GM10248 (cell line): ENCODE measurements around the gene CYTH1.

ENCODE experiments used
- CTCF ChIA-PET: fragments of 300-600 bp; sonication (Branson Sonifier 250); formaldehyde crosslinking; extraction: SDS; loops from one replicate; lab custom pipeline; 2021; ENCODE audit warnings: antibody characterized with exemption; lab: Yijun Ruan, JAX
- POLR2A ChIA-PET: fragments of 350-650 bp; sonication (Branson Sonifier 250); formaldehyde crosslinking; extraction: SDS; loops from one replicate; lab custom pipeline; 2020; ENCODE audit warnings: antibody characterized with exemption; lab: Yijun Ruan, JAX
- DNase-seq: peaks from one replicate; pipeline ENCODE4 v3.0.0; 2012; ENCODE audit errors: extremely low spot score
- TF ChIP-seq, protein P1 (sequence below): IDR thresholded peaks from 2 replicates; pipeline ENCODE4 v1.5.1; 2012; ENCODE audit warnings: mild to moderate bottlenecking, low read depth; ENCODE audit errors: extremely low read depth, missing control alignments, control extremely low read depth

Gene CYTH1

DNA sequence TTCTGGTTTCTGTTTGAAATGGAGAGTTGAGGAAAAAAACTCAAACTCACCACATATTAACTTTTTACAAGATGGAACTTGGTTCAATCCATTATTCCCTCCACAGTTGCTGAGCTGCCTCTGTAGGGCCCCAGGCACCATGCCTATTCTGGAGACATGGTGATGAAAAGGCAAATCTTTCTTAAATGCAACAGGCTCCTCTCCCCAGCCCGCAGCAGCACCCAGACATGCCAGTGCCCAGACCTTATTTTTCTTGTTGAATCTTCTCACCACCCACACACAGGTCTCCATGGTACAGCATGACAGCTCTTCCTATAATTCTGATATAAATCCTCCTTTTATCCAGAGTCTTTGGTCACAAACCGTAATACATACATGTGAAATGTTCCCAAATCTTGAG is 7.6 kb downstream of the CYTH1 start:
- TF ChIP-seq, protein P1, sequence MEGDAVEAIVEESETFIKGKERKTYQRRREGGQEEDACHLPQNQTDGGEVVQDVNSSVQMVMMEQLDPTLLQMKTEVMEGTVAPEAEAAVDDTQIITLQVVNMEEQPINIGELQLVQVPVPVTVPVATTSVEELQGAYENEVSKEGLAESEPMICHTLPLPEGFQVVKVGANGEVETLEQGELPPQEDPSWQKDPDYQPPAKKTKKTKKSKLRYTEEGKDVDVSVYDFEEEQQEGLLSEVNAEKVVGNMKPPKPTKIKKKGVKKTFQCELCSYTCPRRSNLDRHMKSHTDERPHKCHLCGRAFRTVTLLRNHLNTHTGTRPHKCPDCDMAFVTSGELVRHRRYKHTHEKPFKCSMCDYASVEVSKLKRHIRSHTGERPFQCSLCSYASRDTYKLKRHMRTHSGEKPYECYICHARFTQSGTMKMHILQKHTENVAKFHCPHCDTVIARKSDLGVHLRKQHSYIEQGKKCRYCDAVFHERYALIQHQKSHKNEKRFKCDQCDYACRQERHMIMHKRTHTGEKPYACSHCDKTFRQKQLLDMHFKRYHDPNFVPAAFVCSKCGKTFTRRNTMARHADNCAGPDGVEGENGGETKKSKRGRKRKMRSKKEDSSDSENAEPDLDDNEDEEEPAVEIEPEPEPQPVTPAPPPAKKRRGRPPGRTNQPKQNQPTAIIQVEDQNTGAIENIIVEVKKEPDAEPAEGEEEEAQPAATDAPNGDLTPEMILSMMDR: no peak
- POLR2A ChIA-PET: interaction anchor here (1.7 kb wide), 1 partner anchor 65 kb away, joined by 5 read pairs; no protein-coding TSS in a partner anchor

DNA sequence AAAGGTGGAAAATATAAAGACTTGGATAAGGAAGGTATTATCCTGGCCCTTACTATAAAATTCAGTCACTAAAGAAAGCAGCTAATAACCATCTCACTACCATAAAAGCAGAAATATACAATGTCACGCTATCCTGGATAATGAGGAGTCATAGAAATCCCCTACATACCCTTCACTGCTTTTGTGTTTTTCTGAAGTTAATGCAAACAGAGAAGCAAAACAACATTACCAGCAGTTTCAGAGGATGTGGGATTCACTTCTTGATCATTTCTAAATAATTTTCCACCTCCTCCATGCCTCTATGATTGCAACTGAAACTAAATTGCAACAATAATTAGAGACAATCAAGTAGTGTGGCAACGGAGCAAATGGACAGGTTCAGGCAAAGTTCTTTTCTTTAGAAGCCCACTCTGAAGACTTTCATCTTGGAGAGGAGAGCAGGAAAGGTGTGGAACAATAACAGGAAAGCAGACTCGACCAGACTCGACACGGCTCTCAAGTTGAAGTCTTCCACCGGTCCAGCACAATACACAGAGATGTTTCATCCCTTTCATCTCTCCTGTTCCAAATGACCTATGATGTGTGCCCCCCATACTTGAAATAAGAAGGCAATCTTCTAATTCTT is 10.2 kb downstream of the CYTH1 start:
- CTCF ChIA-PET: interaction anchor here (1.0 to 4.8 kb wide), 8 partner anchors 8 to 63 kb away, joined by 3 to 32 read pairs (median 4); no protein-coding TSS in a partner anchor
- TF ChIP-seq, protein P1: no peak
- POLR2A ChIA-PET: interaction anchor here (0.6 to 1.2 kb wide), 3 partner anchors 8 to 74 kb away, joined by 3 to 7 read pairs (median 3); no protein-coding TSS in a partner anchor
- peak; percentile 47 for DNase-seq

More for the DNA sequence above, 7.6 kb downstream of the CYTH1 start:
- no peak for DNase-seq
- CTCF ChIA-PET: interaction anchor here (1.4 to 1.6 kb wide), 2 partner anchors 44 to 66 kb away, joined by 3 to 5 read pairs; no protein-coding TSS in a partner anchor

DNA sequence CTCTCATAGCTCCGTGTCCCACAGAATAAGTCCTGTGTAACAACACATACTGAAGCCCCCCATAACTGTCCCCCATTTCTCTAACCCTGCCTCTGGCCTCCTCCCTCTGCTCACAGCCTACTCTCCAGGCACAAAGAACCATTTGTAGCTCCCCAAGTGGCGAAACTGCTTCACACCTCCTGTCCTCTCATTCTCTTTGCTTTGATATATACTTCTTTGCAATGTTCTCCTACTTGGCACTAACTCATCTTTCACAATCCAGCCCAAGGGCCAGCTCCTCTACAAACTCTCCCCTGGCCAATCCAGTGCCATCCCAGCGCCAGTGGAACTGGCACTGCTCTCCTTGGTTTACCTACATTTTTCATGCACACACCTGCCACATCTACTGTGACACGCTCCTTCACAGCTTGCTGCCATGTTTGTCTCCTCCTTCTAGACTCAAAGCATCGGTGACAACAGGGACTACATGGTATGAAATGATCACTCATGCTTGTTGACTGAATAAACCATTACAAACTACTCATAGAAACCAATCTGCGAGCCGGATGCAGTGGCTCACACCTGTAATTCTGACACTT is 12.8 kb downstream of the CYTH1 start:
- DNase-seq: no peak
- ChIA-PET CTCF (interaction anchor here (0.9 to 4.8 kb wide), 7 partner anchors 10 to 34 kb away, joined by 3 to 32 read pairs (median 5); no protein-coding TSS in a partner anchor), POLR2A (interaction anchor here (0.9 kb wide), 1 partner anchor 10 kb away, joined by 4 read pairs; no protein-coding TSS in a partner anchor)
- TF ChIP-seq, protein P1: peak; percentile 43

DNA sequence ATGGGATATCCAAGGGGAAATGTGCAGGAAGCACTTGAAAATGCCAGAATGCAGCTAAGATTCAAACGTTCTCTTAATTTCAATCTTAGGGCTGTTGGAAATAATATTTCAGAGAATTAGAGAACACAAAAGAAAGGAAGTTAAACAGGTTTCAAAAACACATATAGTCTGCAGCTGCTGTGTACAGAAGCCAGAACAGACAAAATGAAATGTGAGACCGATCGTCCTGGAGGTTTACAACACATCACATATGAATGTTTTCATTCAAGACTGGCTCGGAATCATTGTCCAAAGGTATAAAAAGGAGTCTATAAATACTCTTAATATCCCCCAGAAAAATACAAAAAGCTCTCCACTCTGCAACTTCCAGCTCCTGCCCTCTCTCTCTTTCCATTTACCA is 14.3 kb downstream of the CYTH1 start:
- TF ChIP-seq, protein P1: no peak
- POLR2A ChIA-PET: interaction anchor here (0.7 kb wide), 1 partner anchor 10 kb away, joined by 4 read pairs; no protein-coding TSS in a partner anchor
- DNase-seq: no peak
- CTCF ChIA-PET: interaction anchor here (1.0 to 2.1 kb wide), 4 partner anchors 12 to 30 kb away, joined by 3 to 7 read pairs (median 4); no protein-coding TSS in a partner anchor

DNA sequence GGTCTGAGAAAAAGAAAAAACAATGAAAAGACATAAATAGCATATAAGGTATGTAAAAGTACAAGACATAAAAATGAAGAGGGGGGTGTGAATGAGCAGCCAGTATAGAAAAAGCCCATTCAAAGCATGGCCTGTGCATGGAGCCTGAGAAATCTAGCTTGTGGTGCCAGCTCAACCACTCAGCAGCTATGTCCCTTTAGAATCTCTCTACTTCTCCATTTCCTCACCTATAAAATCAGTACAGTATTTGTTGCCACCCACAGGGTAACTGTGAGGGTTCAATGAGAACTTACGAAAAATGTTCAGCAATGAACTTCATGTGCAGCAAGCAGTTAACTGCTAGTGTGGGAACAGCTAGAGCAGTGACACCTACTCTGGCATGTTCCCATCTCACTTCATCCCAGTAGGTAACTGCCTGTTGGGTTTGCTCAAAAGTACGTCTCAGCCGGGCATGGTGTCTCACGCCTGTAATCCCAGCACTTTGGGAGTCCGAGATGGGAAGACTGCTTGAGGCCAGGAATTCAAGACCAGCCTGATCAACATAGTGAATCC is 15.3 kb downstream of the CYTH1 start:
- TF ChIP-seq, protein P1: no peak
- CTCF ChIA-PET: interaction anchor here (1.8 kb wide), 1 partner anchor 21 kb away, joined by 4 read pairs; no protein-coding TSS in a partner anchor
- DNase-seq: no peak
- POLR2A ChIA-PET: no interaction called here

DNA sequence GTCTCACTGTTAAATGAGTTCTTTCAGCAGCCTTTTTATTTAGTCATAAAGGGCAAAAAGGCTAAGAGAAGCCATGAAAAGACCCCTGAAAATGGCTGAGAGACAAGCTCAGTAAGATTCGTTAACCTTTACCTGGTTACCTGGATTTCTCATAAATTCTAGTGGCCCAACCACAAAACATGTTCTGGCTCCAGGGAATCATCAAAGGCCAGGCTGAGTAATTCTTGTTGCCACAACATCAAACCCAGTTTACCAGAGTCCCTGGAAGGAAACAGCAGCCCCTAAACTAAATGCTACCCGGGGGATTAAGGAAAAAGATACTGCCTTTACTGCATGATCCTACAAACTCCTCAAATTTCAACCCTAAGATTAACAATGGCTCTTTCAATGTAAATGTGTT is 15.8 kb downstream of the CYTH1 start:
- CTCF ChIA-PET: interaction anchor here (1.7 to 1.8 kb wide), 2 partner anchors 21 to 29 kb away, joined by 4 read pairs; no protein-coding TSS in a partner anchor
- TF ChIP-seq, protein P1: no peak
- DNase-seq: no peak
- POLR2A ChIA-PET: interaction anchor here (0.6 kb wide), 1 partner anchor 1793 kb away, joined by 5 read pairs; no protein-coding TSS in a partner anchor
